ENCODE measurements around the gene GALNT17.

The GALNT17 gene

GRCh38 chr7:71682181-71682580 is 550.2 kb downstream of the GALNT17 start:
- Histone ChIP-seq H3K9me3 (ENCODE audit: control extremely low read depth in 1 of 5, control insufficient read depth in 4 of 5, insufficient read depth in 2 of 5, low read depth in 1 of 5, low read length in 4 of 5) (peaks cover 0 to 4% (median 0%) of the 10 kb centered on the region in 5 experiments), H3K4me3 (ENCODE audit: control insufficient read depth in 1 of 7, extremely low read depth in 1 of 7, insufficient read depth in 4 of 7, low read depth in 2 of 7, low read length in 6 of 7) (no peak overlapping the region), H3K36me3 (ENCODE audit: control insufficient read depth in 4 of 4, insufficient read depth in 4 of 4, low read length in 3 of 4) (no peaks in the 10 kb centered on the region), H3K27ac (ENCODE audit: insufficient read depth in 1 of 2, low read depth in 1 of 2, low read length in 2 of 2, poor library complexity in 1 of 2, severe bottlenecking in 2 of 2) (no peak overlapping the region), H3K27me3 (replicated peaks in 2 of 5; ENCODE audit: control insufficient read depth in 4 of 5, insufficient read depth in 5 of 5, low read length in 4 of 5) (peaks cover 0 to 22% (median 2%) of the 10 kb centered on the region in 5 experiments), H3K4me1 (ENCODE audit: control extremely low read depth in 1 of 4, control insufficient read depth in 4 of 4, insufficient read depth in 4 of 4, low read length in 3 of 4) (no peaks in the 10 kb centered on the region)
- 72% methylated on average over 3 of the region's 5 CpGs for WGBS (ENCODE audit: insufficient coverage)
- DNase-seq = no peak
- ChIA-PET POLR2A (no interaction called here), CTCF (no interaction called here)

GRCh38 chr7:71682841-71683781 is 551.2 kb downstream of the GALNT17 start:
- 42% methylated on average over 15 of the region's 21 CpGs for WGBS (ENCODE audit: insufficient coverage)
- Histone ChIP-seq H3K4me1 (ENCODE audit: control extremely low read depth in 1 of 4, control insufficient read depth in 4 of 4, insufficient read depth in 4 of 4, low read length in 3 of 4) (no peaks in the 10 kb centered on the region), H3K36me3 (ENCODE audit: control insufficient read depth in 4 of 4, insufficient read depth in 4 of 4, low read length in 3 of 4) (no peaks in the 10 kb centered on the region), H3K4me3 (ENCODE audit: control insufficient read depth in 1 of 7, extremely low read depth in 1 of 7, insufficient read depth in 4 of 7, low read depth in 2 of 7, low read length in 6 of 7) (no peak overlapping the region), H3K27me3 (replicated peaks in 2 of 5; ENCODE audit: control insufficient read depth in 4 of 5, insufficient read depth in 5 of 5, low read length in 4 of 5) (peaks cover 0 to 22% (median 2%) of the 10 kb centered on the region in 5 experiments), H3K27ac (ENCODE audit: insufficient read depth in 1 of 2, low read depth in 1 of 2, low read length in 2 of 2, poor library complexity in 1 of 2, severe bottlenecking in 2 of 2) (no peak overlapping the region), H3K9me3 (ENCODE audit: control extremely low read depth in 1 of 5, control insufficient read depth in 4 of 5, insufficient read depth in 2 of 5, low read depth in 1 of 5, low read length in 4 of 5) (peaks cover 0 to 4% (median 0%) of the 10 kb centered on the region in 5 experiments)
- ChIA-PET CTCF (no interaction called here), POLR2A (no interaction called here)
- DNase-seq = no peak

GRCh38 chr7:71687286-71687685 is 555.3 kb downstream of the GALNT17 start:
- no peaks in the 10 kb centered on the region for H3K36me3 ChIP-seq (ENCODE audit: control insufficient read depth in 4 of 4, insufficient read depth in 4 of 4, low read length in 3 of 4)
- CTCF ChIA-PET = no interaction called here
- POLR2A ChIA-PET = no interaction called here
- 94% methylated on average over 11 of the region's 12 CpGs for WGBS (ENCODE audit: insufficient coverage)
- no peak overlapping the region for H3K4me3 ChIP-seq (ENCODE audit: control insufficient read depth in 1 of 7, extremely low read depth in 1 of 7, insufficient read depth in 4 of 7, low read depth in 2 of 7, low read length in 6 of 7)
- no peaks in the 10 kb centered on the region for H3K4me1 ChIP-seq (ENCODE audit: control extremely low read depth in 1 of 4, control insufficient read depth in 4 of 4, insufficient read depth in 4 of 4, low read length in 3 of 4)
- H3K9me3 ChIP-seq (ENCODE audit: control extremely low read depth in 1 of 5, control insufficient read depth in 4 of 5, insufficient read depth in 2 of 5, low read depth in 1 of 5, low read length in 4 of 5) = peaks cover 0 to 3% (median 0%) of the 10 kb centered on the region in 5 experiments
- H3K27me3 ChIP-seq (replicated peaks in 2 of 5; ENCODE audit: control insufficient read depth in 4 of 5, insufficient read depth in 5 of 5, low read length in 4 of 5) = peaks cover 0 to 23% (median 2%) of the 10 kb centered on the region in 5 experiments
- no peak overlapping the region for H3K27ac ChIP-seq (ENCODE audit: insufficient read depth in 1 of 2, low read depth in 1 of 2, low read length in 2 of 2, poor library complexity in 1 of 2, severe bottlenecking in 2 of 2)
- no peak for DNase-seq

- POLR2A ChIA-PET = no interaction called here
- Histone ChIP-seq H3K4me3 (ENCODE audit: control insufficient read depth in 1 of 7, extremely low read depth in 1 of 7, insufficient read depth in 4 of 7, low read depth in 2 of 7, low read length in 6 of 7) (no peak overlapping the region), H3K4me1 (ENCODE audit: control extremely low read depth in 1 of 4, control insufficient read depth in 4 of 4, insufficient read depth in 4 of 4, low read length in 3 of 4) (no peaks in the 10 kb centered on the region), H3K36me3 (ENCODE audit: control insufficient read depth in 4 of 4, insufficient read depth in 4 of 4, low read length in 3 of 4) (no peaks in the 10 kb centered on the region), H3K27me3 (replicated peaks in 2 of 5; ENCODE audit: control insufficient read depth in 4 of 5, insufficient read depth in 5 of 5, low read length in 4 of 5) (peaks cover 0 to 17% (median 2%) of the 10 kb centered on the region in 5 experiments), H3K9me3 (ENCODE audit: control extremely low read depth in 1 of 5, control insufficient read depth in 4 of 5, insufficient read depth in 2 of 5, low read depth in 1 of 5, low read length in 4 of 5) (peaks cover 0 to 2% (median 0%) of the 10 kb centered on the region in 5 experiments), H3K27ac (ENCODE audit: insufficient read depth in 1 of 2, low read depth in 1 of 2, low read length in 2 of 2, poor library complexity in 1 of 2, severe bottlenecking in 2 of 2) (no peak overlapping the region)
- WGBS (ENCODE audit: insufficient coverage) = 83% methylated on average over 5 of the region's 11 CpGs
- CTCF ChIA-PET = no interaction called here
- no peak for DNase-seq
Measured at GRCh38 chr7:71687831-71688599, 556.1 kb downstream of the GALNT17 start.

- no CpG with 5 or more reads among the region's 1 CpG for WGBS (ENCODE audit: insufficient coverage)
- DNase-seq = no peak
Measured at GRCh38 chr7:71691538-71691937, 559.6 kb downstream of the GALNT17 start.

GRCh38 chr7:71694665-71695064 is 562.7 kb downstream of the GALNT17 start:
- CTCF ChIA-PET = no interaction called here
- POLR2A ChIA-PET = no interaction called here
- Histone ChIP-seq H3K4me3 (ENCODE audit: control insufficient read depth in 1 of 7, extremely low read depth in 1 of 7, insufficient read depth in 4 of 7, low read depth in 2 of 7, low read length in 6 of 7) (no peak overlapping the region), H3K36me3 (ENCODE audit: control insufficient read depth in 4 of 4, insufficient read depth in 4 of 4, low read length in 3 of 4) (no peaks in the 10 kb centered on the region), H3K27me3 (replicated peaks in 2 of 5; ENCODE audit: control insufficient read depth in 4 of 5, insufficient read depth in 5 of 5, low read length in 4 of 5) (peaks cover 0 to 4% (median 0%) of the 10 kb centered on the region in 5 experiments), H3K9me3 (ENCODE audit: control extremely low read depth in 1 of 5, control insufficient read depth in 4 of 5, insufficient read depth in 2 of 5, low read depth in 1 of 5, low read length in 4 of 5) (no peaks in the 10 kb centered on the region), H3K4me1 (ENCODE audit: control extremely low read depth in 1 of 4, control insufficient read depth in 4 of 4, insufficient read depth in 4 of 4, low read length in 3 of 4) (no peaks in the 10 kb centered on the region), H3K27ac (ENCODE audit: insufficient read depth in 1 of 2, low read depth in 1 of 2, low read length in 2 of 2, poor library complexity in 1 of 2, severe bottlenecking in 2 of 2) (no peak overlapping the region)
- 89% methylated on average over 4 of the region's 6 CpGs for WGBS (ENCODE audit: insufficient coverage)
- DNase-seq = no peak

More at GRCh38 chr7:71691538-71691937, 559.6 kb downstream of the GALNT17 start:
- peaks cover 0 to 2% (median 0%) of the 10 kb centered on the region in 5 experiments for H3K27me3 ChIP-seq (replicated peaks in 2 of 5; ENCODE audit: control insufficient read depth in 4 of 5, insufficient read depth in 5 of 5, low read length in 4 of 5)
- no peaks in the 10 kb centered on the region for H3K36me3 ChIP-seq (ENCODE audit: control insufficient read depth in 4 of 4, insufficient read depth in 4 of 4, low read length in 3 of 4)
- no peak overlapping the region for H3K4me3 ChIP-seq (ENCODE audit: control insufficient read depth in 1 of 7, extremely low read depth in 1 of 7, insufficient read depth in 4 of 7, low read depth in 2 of 7, low read length in 6 of 7)
- no peak overlapping the region for H3K27ac ChIP-seq (ENCODE audit: insufficient read depth in 1 of 2, low read depth in 1 of 2, low read length in 2 of 2, poor library complexity in 1 of 2, severe bottlenecking in 2 of 2)
- no peaks in the 10 kb centered on the region for H3K4me1 ChIP-seq (ENCODE audit: control extremely low read depth in 1 of 4, control insufficient read depth in 4 of 4, insufficient read depth in 4 of 4, low read length in 3 of 4)
- H3K9me3 ChIP-seq (ENCODE audit: control extremely low read depth in 1 of 5, control insufficient read depth in 4 of 5, insufficient read depth in 2 of 5, low read depth in 1 of 5, low read length in 4 of 5) = no peaks in the 10 kb centered on the region
- POLR2A ChIA-PET = no interaction called here
- CTCF ChIA-PET = no interaction called here

- no peaks in the 10 kb centered on the region for H3K4me1 ChIP-seq (ENCODE audit: control extremely low read depth in 1 of 4, control insufficient read depth in 4 of 4, insufficient read depth in 4 of 4, low read length in 3 of 4)
- no peaks in the 10 kb centered on the region for H3K36me3 ChIP-seq (ENCODE audit: control insufficient read depth in 4 of 4, insufficient read depth in 4 of 4, low read length in 3 of 4)
- H3K27ac ChIP-seq (ENCODE audit: insufficient read depth in 1 of 2, low read depth in 1 of 2, low read length in 2 of 2, poor library complexity in 1 of 2, severe bottlenecking in 2 of 2) = no peak overlapping the region
- H3K4me3 ChIP-seq (ENCODE audit: control insufficient read depth in 1 of 7, extremely low read depth in 1 of 7, insufficient read depth in 4 of 7, low read depth in 2 of 7, low read length in 6 of 7) = no peak overlapping the region
- DNase-seq = no peak
- ChIA-PET CTCF (no interaction called here), POLR2A (no interaction called here)
- no peaks in the 10 kb centered on the region for H3K9me3 ChIP-seq (ENCODE audit: control extremely low read depth in 1 of 5, control insufficient read depth in 4 of 5, insufficient read depth in 2 of 5, low read depth in 1 of 5, low read length in 4 of 5)
- WGBS (ENCODE audit: insufficient coverage) = no CpG with 5 or more reads among the region's 2 CpGs
- H3K27me3 ChIP-seq (replicated peaks in 2 of 5; ENCODE audit: control insufficient read depth in 4 of 5, insufficient read depth in 5 of 5, low read length in 4 of 5) = peaks cover 0 to 4% (median 0%) of the 10 kb centered on the region in 5 experiments
Measured at GRCh38 chr7:71695186-71695585, 563.2 kb downstream of the GALNT17 start.

Measured in common myeloid progenitor, CD34-positive (primary cell).